Activated naive CD4-positive, alpha-beta T cell (primary cell): ENCODE data around the gene MYL9.
A peak's percentile ranks its signal among the peaks of the same experiment; 100 is the strongest.

ENCODE experiments used
- DNase-seq, 4 experiments: peaks; one replicate each; lab custom pipeline; 2025; lab: John Stamatoyannopoulos, UW

MYL9 gene

DNA sequence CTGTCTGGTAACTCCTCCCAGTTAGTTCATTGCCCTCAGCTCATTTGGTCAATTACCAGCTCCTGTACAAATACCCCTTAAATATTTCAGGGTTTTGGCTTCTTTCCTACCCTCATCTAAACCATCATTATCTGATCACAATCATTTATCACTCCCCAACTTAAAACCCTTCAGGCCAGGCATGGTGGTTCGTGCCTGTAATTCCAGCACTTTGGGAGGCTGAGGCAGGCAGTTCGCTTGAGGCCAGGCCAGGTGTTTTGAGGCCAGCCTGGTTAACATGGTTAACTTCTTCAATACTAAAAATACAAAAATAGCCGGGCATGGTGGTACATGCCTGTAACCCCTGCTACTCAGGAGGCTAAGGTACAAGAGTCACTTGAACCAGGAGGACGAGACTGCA lies 41.5 kb downstream of the MYL9 start:
- no peak for DNase-seq

DNA sequence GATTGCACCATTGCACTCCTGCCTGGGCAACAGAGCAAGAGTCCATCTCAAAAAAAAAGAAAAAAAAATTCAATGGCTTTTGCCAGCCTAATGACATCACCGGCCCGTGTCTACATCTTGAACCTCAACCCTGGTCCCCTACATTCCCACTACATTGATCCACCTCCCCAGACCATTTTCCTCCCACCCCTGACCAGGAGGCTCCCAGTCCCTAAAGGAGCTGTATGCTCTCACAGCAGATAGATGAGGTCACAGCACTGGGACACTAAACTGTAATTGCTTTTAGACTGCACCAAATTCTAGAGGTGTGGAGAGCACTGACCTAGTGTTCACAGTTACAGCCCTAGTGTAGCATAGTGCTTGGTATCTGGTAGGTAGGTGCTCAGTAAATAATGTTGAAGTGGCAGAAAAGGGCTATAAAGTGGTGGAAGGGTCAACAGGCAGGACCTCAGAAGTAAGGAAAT lies 42.7 kb downstream of the MYL9 start:
- DNase-seq, result no peak

DNA sequence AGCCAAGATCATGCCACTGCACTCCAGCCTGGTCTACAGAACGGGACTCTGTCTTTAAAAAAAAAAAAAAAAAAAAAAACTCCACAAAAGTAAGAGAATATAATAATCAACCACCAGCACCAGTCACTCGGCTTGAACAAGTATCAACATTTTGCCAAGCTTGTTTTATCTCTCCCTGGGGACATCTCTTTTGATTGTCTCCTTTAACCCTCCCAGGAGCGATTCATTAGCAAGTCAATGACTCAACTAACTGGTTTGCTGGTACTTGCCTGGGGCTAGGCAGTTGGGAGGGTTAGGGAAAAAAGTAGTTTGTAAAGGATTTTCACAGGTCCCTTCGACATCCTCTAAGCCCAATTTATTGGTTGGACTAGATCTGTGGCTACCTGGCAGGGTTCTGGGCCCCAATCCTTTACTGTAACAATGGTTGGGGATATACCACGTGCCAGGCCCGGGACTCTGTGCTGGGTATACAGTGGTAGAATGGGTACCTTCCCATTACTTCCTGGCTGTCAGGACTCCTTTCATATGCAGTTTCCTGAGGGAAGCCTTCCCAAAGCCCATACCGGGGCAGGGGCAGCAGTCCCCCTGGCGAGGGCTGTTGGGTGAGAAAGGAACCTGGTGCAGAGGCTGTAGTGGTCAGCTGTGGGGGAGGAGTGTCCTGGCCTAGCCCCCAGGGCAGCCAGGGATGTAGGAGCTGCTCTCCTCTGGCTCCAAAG lies 44.2 kb downstream of the MYL9 start:
- no peak for DNase-seq

DNA sequence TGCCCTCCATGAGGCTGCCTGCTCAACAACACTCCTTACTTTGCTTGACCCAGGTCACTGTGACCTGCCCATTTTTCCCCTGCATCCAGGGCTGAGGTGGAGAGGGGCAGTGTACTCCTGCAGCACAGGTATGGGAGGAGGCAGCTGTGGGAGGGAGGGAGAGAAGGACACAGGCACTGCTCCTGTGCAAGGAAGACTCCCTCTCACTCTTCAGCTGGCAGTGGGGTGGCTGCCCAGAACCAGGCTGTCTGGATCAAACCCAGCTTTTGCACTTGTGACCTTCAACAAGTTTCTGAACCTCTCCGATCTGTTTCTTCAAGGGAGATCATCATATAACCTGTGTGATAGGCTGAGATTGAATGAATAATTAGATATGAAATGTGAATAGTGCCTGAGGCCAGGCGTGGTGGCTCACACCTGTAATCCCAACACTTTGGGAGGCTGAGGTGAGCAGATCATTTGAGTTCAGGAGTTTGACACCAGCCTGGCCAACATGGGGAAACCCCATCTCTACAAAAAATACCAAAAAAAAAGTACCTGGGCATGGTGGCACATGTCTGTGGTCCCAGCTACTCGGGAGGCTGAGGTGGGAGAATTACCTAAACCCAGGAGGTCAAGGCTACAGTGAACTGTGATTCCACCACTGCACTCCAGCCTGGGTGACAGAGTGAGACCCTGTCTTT lies 46.2 kb downstream of the MYL9 start:
- DNase-seq, result no peak

DNA sequence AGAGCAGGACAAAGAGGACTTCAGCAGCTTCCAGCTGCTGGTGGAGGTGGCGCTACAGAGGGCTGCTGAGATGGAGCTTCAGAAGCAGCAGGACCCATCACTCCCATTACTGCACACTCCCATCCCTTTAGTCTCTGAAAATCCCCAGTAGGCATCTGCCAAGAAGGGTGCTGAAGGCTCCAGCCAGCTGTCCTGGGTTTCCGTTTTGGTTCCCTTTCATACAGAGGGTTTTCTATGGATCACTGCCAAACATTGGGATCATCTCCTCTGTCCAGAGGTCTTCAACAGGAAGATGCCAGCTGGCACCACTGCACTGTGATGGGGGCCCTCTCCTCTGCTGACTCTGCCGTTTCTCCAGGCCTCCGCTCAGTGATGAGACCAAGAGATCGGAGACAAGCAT lies 50.0 kb downstream of the MYL9 start:
- DNase-seq, result no peak

DNA sequence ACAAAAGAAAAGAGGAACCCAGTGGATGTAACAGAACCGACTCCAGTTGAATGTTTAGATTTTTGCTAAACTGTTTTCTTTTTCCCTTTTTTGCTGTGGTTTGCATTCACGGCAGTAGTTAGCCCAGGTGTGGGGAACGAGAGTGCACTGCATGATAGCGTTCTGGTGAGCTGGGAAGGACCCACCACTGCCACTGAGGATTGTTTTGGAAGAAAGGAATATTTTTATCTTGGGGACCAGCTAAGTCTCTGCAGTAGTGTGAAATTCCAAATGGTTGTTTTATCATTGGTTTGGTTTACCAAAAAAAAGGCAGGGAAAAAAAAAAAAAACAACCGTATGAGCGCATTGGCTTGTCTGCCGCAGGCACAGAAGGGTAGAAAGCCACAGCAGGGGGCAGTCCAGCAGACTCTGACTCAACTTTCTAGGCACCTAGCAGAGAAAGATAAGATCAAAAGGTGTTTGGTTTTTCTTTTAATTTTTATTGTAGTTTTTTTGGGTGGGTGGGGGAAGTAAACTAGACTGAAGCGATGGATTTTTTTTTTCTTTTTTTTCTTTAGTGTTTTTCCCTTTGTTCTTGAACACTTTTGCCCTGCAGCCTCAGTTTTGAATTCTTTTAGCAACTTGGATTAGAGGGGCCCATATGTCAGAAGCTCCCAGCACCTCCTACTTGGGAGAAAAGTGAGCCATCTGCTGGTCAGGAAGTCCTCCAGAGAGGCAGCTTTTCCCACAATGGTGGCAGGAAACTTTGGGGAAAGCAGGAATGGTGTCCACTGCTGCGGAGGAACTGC lies 50.7 kb downstream of the MYL9 start:
- peak in 1 of 4 experiments; percentile 14 for DNase-seq

DNA sequence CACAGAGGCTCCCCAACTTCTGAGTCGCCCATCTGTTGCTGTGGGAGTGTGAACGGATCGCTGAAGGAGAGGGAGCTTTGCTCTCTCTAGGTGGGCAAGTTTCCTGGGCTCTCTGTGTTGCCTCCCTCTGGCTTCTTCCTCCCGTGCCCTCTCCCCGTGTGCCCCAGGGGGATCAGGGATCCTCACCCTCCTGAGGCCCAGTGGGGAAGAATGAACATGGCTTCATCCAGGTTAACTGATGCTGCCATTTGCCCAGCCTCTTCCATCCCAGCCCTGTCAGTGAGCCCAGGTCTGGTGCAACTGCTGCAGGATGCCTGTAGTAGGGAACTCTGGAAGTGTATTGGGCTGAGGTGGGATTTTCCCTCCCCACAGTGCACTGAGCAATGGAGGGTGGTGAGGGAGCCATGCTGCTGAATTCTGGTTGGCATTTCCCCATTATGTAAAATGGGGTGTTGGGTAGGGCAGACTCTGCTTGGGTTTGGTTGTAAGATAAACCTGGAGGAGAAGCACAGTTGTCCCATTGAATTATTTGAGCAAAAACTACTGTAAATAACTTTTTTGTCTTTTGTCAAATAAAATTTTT lies 52.1 kb downstream of the MYL9 start:
- DNase-seq, result no peak

DNA sequence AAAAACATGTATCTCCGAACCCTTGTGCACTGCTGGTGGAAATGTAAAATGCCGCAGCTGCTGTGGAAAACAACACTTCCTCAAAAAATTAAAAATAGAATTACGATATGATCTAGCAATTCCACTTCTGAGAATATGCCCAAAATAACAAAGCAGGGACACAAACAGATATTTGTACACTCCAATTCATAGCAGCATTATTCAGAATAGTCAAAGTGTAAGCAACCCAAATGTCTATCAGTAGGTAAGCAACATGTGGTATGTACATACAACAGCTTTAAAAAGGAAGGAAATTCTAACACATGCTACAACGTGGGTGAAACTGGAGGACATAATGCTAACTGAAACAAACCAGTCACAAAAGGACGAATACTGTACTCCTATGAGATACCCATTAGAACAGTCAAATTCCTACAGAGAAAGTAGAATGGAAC lies 58.6 kb downstream of the MYL9 start:
- DNase-seq, result no peak
